K562 (cell line): Measurements from ENCODE around the gene FANCD2OS. TPM values are rescaled to one million over a fixed set of nuclear protein-coding genes. Genes with fewer than 3 reads are reported as not detected.

ENCODE experiments used
- ATAC-seq: fragments of 200-7000 bp; cut with Tn5 transposase; 3 replicates; pipeline ENCODE4 v1.9.1; 2020; ENCODE audit warnings: moderate library complexity
- BruUV-seq: library from RNA; stranded (reverse); fragments of 400-500 nt; replicated peaks from 2 replicates; lab custom pipeline; 2021; lab: Mats Ljungman, UMichigan
- CTCF ChIA-PET: fragments of 300-600 bp; formaldehyde crosslinking; extraction: SDS; loops from one replicate; lab custom pipeline; 2021; ENCODE audit warnings: low intra/inter-chr PET ratio; lab: Yijun Ruan, JAX
- POLR2A ChIA-PET: fragments of 300-600, 350-650 bp; sonication (Branson Sonifier 250); formaldehyde crosslinking; extraction: SDS; loops from one replicate; lab custom pipeline; 2021; ENCODE audit warnings: antibody characterized with exemption, inconsistent platforms; lab: Yijun Ruan, JAX
- DNase-seq, 4 experiments: peaks; one replicate each; pipeline versions ENCODE4 v3.0.0 to v3.0.0-alpha.2; 2011 to 2018; ENCODE audit warnings: low spot score in 3 of 4, mixed read lengths in 3 of 4; ENCODE audit errors: extremely low read depth in 1 of 4
- FAIRE-seq: peaks from 2 replicates; lab custom pipeline; 2011; peaks lifted over from hg19 to GRCh38; lab: Jason Lieb, UNC
- H2AFZ ChIP-seq: 2 replicates; pipeline ENCODE4 v1.6.0; 2011; ENCODE audit warnings: low read depth, low read length, control low read depth, inconsistent platforms
- H3K27ac ChIP-seq: fragments of 200-600 bp; 3 replicates; pipeline ENCODE4 v1.8.0; 2011; ENCODE audit warnings: low read depth, mild to moderate bottlenecking, control low read depth, inconsistent platforms, low read length, moderate library complexity, mixed read lengths; ENCODE audit errors: extremely low read depth
- H3K27me3 ChIP-seq, 2 experiments: fragments of 300-600 bp in 1 of 2; 2 replicates in 1 of 2; 3 replicates in 1 of 2; pipeline versions ENCODE4 v1.6.0 to v1.8.0; 2011; ENCODE audit warnings: inconsistent platforms in 2 of 2, low read length in 2 of 2, mild to moderate bottlenecking in 1 of 2, mixed read lengths in 1 of 2, moderate library complexity in 1 of 2; ENCODE audit not compliant: control insufficient read depth in 2 of 2, insufficient read depth in 2 of 2
- H3K36me3 ChIP-seq: fragments of 300-600 bp; 3 replicates; pipeline ENCODE4 v1.8.0; 2011; ENCODE audit warnings: mild to moderate bottlenecking, low read length, inconsistent platforms; ENCODE audit not compliant: control insufficient read depth, insufficient read depth
- H3K4me1 ChIP-seq, 2 experiments: fragments of 200-600 bp in 1 of 2; replicated peaks in 1 of 2; 2 replicates in 1 of 2; 3 replicates in 1 of 2; pipeline versions ENCODE4 v1.5.1 to v1.8.0; 2011; ENCODE audit warnings: inconsistent platforms in 2 of 2, low read length in 2 of 2, mild to moderate bottlenecking in 1 of 2, mixed read lengths in 1 of 2, moderate library complexity in 1 of 2; ENCODE audit not compliant: control insufficient read depth in 2 of 2, insufficient read depth in 2 of 2
- H3K4me2 ChIP-seq: 2 replicates; pipeline ENCODE4 v1.6.1; 2011; ENCODE audit warnings: low read length, control low read depth, inconsistent platforms, mixed read lengths; ENCODE audit not compliant: insufficient read depth
- H3K4me3 ChIP-seq: fragments of 200-600 bp; sonication (generic), shearing (Covaris generic); 2 replicates; pipeline ENCODE4 v1.5.1; 2016; ENCODE audit warnings: control low read depth, inconsistent platforms
- H3K79me2 ChIP-seq: fragments of 200-600 bp; 3 replicates; pipeline ENCODE4 v1.8.0; 2011; ENCODE audit warnings: low read length, inconsistent platforms; ENCODE audit not compliant: control insufficient read depth, insufficient read depth
- H3K9ac ChIP-seq, 2 experiments: 2 replicates each; pipeline versions ENCODE4 v1.6.0 to v1.6.1; 2011; ENCODE audit warnings: low read depth in 2 of 2, low read length in 2 of 2, control low read depth in 1 of 2, inconsistent platforms in 1 of 2, mild to moderate bottlenecking in 1 of 2, mixed read lengths in 1 of 2; ENCODE audit not compliant: insufficient read depth in 1 of 2
- H3K9me1 ChIP-seq: one replicate; pipeline ENCODE4 v1.6.0; 2011; ENCODE audit warnings: inconsistent platforms, mild to moderate bottlenecking, low read length, moderate library complexity; ENCODE audit not compliant: control insufficient read depth, insufficient read depth
- H3K9me3 ChIP-seq: replicated peaks from 2 replicates; pipeline ENCODE4 v1.5.1; 2011; ENCODE audit warnings: low read depth, low read length, inconsistent platforms; ENCODE audit not compliant: control insufficient read depth, insufficient read depth
- H4K20me1 ChIP-seq: replicated peaks from 2 replicates; pipeline ENCODE4 v1.6.1; 2011; ENCODE audit warnings: low read length, inconsistent platforms, mixed read lengths; ENCODE audit not compliant: control insufficient read depth, insufficient read depth
- CREB3L1 ChIP-seq: fragments of 450-650 bp; IDR thresholded peaks from 2 replicates; pipeline ENCODE4 v1.6.1; 2014; ENCODE audit warnings: low read depth, mild to moderate bottlenecking, moderate library complexity, borderline replicate concordance
- DLX4 ChIP-seq: fragments of 250-450 bp; sonication (Bioruptor Pico); IDR thresholded peaks from 2 replicates; pipeline ENCODE4 v1.6.1; 2021; ENCODE audit warnings: mild to moderate bottlenecking
- KDM1A ChIP-seq, 2 experiments: fragments of 450-650 bp; IDR thresholded peaks; 2 replicates each; pipeline ENCODE4 v1.6.1; 2016; ENCODE audit warnings: mild to moderate bottlenecking in 2 of 2
- MED1 ChIP-seq: sonication (generic); formaldehyde crosslinking; IDR thresholded peaks from 2 replicates; pipeline ENCODE4 v1.8.1; 2023; ENCODE audit warnings: missing genetic modification reagents, borderline replicate concordance
- POU5F1 ChIP-seq: fragments of 150-350 bp; IDR thresholded peaks from 2 replicates; pipeline ENCODE4 v1.6.1; 2014; ENCODE audit warnings: borderline replicate concordance, low read length, low read depth, mild to moderate bottlenecking; ENCODE audit not compliant: partially characterized antibody
- WGBS: fragments of 100-300 bp; shearing (Covaris generic); methylation state at CpG from one replicate; pipeline ENCODE4 v1.1.6; 2016; ENCODE audit warnings: low coverage, mixed read lengths; ENCODE audit not compliant: insufficient coverage; ENCODE audit errors: missing lambda C conversion rate; 5-methylcytosine and 5-hydroxymethylcytosine counted together
- in situ Hi-C: fragments of 300-500 bp; cut with MboI; formaldehyde crosslinking; loops from 4 replicates; pipeline ENCODE4 v1.15.0; 2018; ENCODE audit warnings: inconsistent platforms, mixed read lengths
- intact Hi-C: fragments of 100-400 bp; cut with micrococcal nuclease; formaldehyde crosslinking; loops from 2 replicates; pipeline ENCODE4 v1.14.2; 2022
- polyA plus RNA-seq, 8 experiments: library from polyadenylated mRNA; depleted of rRNA in 4 of 8; stranded (reverse) in 5 of 8; unstranded in 3 of 8; fragments of >200 nt; fragmentation: Nextera tagmentation in 2 of 8; fragmentation: Illumina TruSeq in 1 of 8; extraction: Ambion mirVana in 2 of 8; extraction: Trizol in 1 of 8; gene quantifications; 2 replicates each; pipeline versions ENCODE4 v1.2.1 to v1.2.3, GENCODE V29; 2011 to 2014; ENCODE audit warnings: inconsistent platforms in 1 of 8, missing spikeins in 1 of 8
- total RNA-seq, 7 experiments: library from RNA; depleted of rRNA in 6 of 7; stranded (reverse); fragments of >200 nt in 6 of 7; fragmentation: Illumina TruSeq in 2 of 7; extraction: Trizol in 2 of 7; gene quantifications; 2 replicates each; pipeline versions ENCODE4 v1.2.1 to v1.2.3, GENCODE V29; 2011 to 2021; ENCODE audit warnings: low replicate concordance in 1 of 7

FANCD2OS gene
- total and polyA plus RNA-seq, 9 of the 15 experiments (the other 6 are each of a cell fraction or from before 2014, with no cell fraction given): not detected

- no peak for TF ChIP-seq POU5F1
- TF ChIP-seq MED1 (CRISPR knock-in tag): no peak
Measured at GRCh38 chr3:10157031-10157430, 49.0 kb upstream of the FANCD2OS start (continued).

DNA sequence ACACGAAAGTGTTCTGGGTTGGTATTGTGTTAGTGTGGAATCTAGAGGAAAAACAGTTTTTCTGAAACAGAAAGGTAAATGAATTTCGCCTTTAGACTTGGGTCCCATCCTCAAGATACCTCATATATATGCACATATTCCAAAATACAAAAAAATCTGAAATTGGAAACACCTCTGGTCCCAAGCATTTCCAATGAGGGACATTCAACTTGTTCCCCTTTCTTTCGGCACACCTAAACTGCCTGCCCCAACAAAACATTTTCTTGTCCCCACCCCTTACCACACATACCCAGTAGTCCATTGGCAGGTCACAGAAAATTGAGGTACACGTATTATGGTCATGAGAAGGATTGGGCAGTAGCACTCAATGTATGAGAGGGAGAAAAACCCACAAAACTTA, 47.6 kb upstream of the FANCD2OS start:
- no peak for TF ChIP-seq DLX4 (CRISPR knock-in tag)
- TF ChIP-seq KDM1A (IDR thresholded peaks at IDR 0.05): no peak
- no peak for TF ChIP-seq CREB3L1
- no peak for FAIRE-seq

More for the DNA sequence above, 47.6 kb upstream of the FANCD2OS start:
- BruUV-seq: no TSS peak
- no peak overlapping the region for H3K27ac ChIP-seq
- no peak overlapping the region for H3K4me2 ChIP-seq
- no peak overlapping the region for H2AFZ ChIP-seq
- no peaks in the 10 kb centered on the region for H3K9me1 ChIP-seq
- ChIA-PET POLR2A (interaction anchor here (0.9 kb wide), 1 partner anchor 98 kb away, joined by 3 read pairs; no protein-coding TSS in a partner anchor), CTCF (no interaction called here)
- no peak for DNase-seq
- no peak overlapping the region for H3K9ac ChIP-seq
- H3K36me3 ChIP-seq: peaks cover 28% of the 10 kb centered on the region
- H3K79me2 ChIP-seq: no peaks in the 10 kb centered on the region
- no peaks in the 10 kb centered on the region; a peak in 1 of 5 replicates for H3K4me1 ChIP-seq
- intact Hi-C loops: no loop called here
- in situ Hi-C loops: no loop called here
- ATAC-seq: no peak
- H4K20me1 ChIP-seq: no peaks in the 10 kb centered on the region
- 71% methylated on average over 4 of the region's 4 CpGs for WGBS
- no peaks in the 10 kb centered on the region for H3K9me3 ChIP-seq
- no peak overlapping the region for H3K4me3 ChIP-seq
- H3K27me3 ChIP-seq: no peaks in the 10 kb centered on the region
